GM18868 (cell line): ENCODE data around the gene GNRHR.
"Not testable (repeated sequence)": the region's sequence is repeated elsewhere in the genome, so short reads cannot be mapped to it uniquely, and the experiment has no call there.

Experiments
- ATAC-seq: cut with Tn5 transposase; IDR thresholded peaks from one replicate; pipeline ENCODE4 v1.9.1; 2021; ENCODE audit warnings: mild to moderate bottlenecking, moderate library complexity; ENCODE audit not compliant: unreplicated experiment

GNRHR gene

GRCh38 chr4:67754288-67754687 is at the start of gene GNRHR:
GNRHR (minus strand) TSS chr4:67754388; CDS start chr4:67754335, 53 bp downstream.
- no peak for ATAC-seq

GRCh38 chr4:67796810-67797209 is 42.6 kb upstream of the GNRHR start:
- ATAC-seq: no peak

- no peak for ATAC-seq
These were observed 36.5 kb upstream of the GNRHR start for GRCh38 chr4:67790721-67791120.

GRCh38 chr4:67787311-67787710 is 33.1 kb upstream of the GNRHR start:
- no peak for ATAC-seq

GRCh38 chr4:67785528-67785927 is 31.3 kb upstream of the GNRHR start:
- ATAC-seq: peak; percentile 68

GRCh38 chr4:67779631-67780030 is 25.4 kb upstream of the GNRHR start:
- no peak for ATAC-seq

- no peak for ATAC-seq
These were observed 22.6 kb upstream of the GNRHR start for GRCh38 chr4:67776746-67777145.

GRCh38 chr4:67770422-67770821 is 16.2 kb upstream of the GNRHR start:
- no peak for ATAC-seq

- ATAC-seq: no peak
These were observed 11.7 kb upstream of the GNRHR start for GRCh38 chr4:67765928-67766327.

- no peak for ATAC-seq
These were observed 11.2 kb upstream of the GNRHR start for GRCh38 chr4:67765401-67765800.

- no peak for ATAC-seq
These were observed 10.0 kb upstream of the GNRHR start for GRCh38 chr4:67764183-67764582.

GRCh38 chr4:67762086-67762485 is 7.9 kb upstream of the GNRHR start:
- ATAC-seq: peak; percentile 100

- not testable (repeated sequence) for ATAC-seq
These were observed 2.8 kb upstream of the GNRHR start for GRCh38 chr4:67756991-67757390.

- no peak for ATAC-seq
These were observed 1.8 kb upstream of the GNRHR start for GRCh38 chr4:67755974-67756373.

GRCh38 chr4:67751260-67751659 is 2.9 kb downstream of the GNRHR start:
- ATAC-seq: no peak

GRCh38 chr4:67750691-67751090 is 3.5 kb downstream of the GNRHR start:
- ATAC-seq: no peak

- ATAC-seq: no peak
These were observed 4.9 kb downstream of the GNRHR start for GRCh38 chr4:67749286-67749685.

GRCh38 chr4:67746797-67747495 is 7.2 kb downstream of the GNRHR start:
- ATAC-seq: peak; percentile 70

GRCh38 chr4:67744561-67745283 is 9.5 kb downstream of the GNRHR start:
- no peak for ATAC-seq

- ATAC-seq: no peak
These were observed 11.0 kb downstream of the GNRHR start for GRCh38 chr4:67743194-67743593.

- ATAC-seq: no peak
These were observed 17.9 kb downstream of the GNRHR start for GRCh38 chr4:67736262-67736661.

- ATAC-seq: no peak
These were observed 18.9 kb downstream of the GNRHR start for GRCh38 chr4:67735325-67735724.
